LHCN-M2 (cell line): ENCODE measurements around the gene FTSJ3. TPM values are rescaled to one million over a fixed set of nuclear protein-coding genes. Genes with fewer than 3 reads are reported as not detected.
A peak's percentile ranks its signal among the peaks of the same experiment; 100 is the strongest.
"Not testable (repeated sequence)": the region's sequence is repeated elsewhere in the genome, so short reads cannot be mapped to it uniquely, and the experiment has no call there.

ENCODE experiments used
- DNase-seq: peaks from one replicate; pipeline ENCODE4 v3.0.0-alpha.2; 2012; ENCODE audit warnings: low read depth
- polyA plus RNA-seq: library from polyadenylated mRNA; unstranded; fragments of >200 nt; gene quantifications from one replicate; pipeline ENCODE4 v1.2.1, GENCODE V29; 2012; ENCODE audit warnings: missing spikeins
- total RNA-seq: library from RNA; depleted of rRNA; stranded (reverse); fragments of >200 nt; gene quantifications from 2 replicates; pipeline ENCODE4 v1.2.3, GENCODE V29; 2014; rRNA removed

FTSJ3 gene, protein sequence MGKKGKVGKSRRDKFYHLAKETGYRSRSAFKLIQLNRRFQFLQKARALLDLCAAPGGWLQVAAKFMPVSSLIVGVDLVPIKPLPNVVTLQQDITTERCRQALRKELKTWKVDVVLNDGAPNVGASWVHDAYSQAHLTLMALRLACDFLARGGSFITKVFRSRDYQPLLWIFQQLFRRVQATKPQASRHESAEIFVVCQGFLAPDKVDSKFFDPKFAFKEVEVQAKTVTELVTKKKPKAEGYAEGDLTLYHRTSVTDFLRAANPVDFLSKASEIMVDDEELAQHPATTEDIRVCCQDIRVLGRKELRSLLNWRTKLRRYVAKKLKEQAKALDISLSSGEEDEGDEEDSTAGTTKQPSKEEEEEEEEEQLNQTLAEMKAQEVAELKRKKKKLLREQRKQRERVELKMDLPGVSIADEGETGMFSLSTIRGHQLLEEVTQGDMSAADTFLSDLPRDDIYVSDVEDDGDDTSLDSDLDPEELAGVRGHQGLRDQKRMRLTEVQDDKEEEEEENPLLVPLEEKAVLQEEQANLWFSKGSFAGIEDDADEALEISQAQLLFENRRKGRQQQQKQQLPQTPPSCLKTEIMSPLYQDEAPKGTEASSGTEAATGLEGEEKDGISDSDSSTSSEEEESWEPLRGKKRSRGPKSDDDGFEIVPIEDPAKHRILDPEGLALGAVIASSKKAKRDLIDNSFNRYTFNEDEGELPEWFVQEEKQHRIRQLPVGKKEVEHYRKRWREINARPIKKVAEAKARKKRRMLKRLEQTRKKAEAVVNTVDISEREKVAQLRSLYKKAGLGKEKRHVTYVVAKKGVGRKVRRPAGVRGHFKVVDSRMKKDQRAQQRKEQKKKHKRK
- total RNA-seq: 39.1 and 44.3 TPM in 2 replicates
- 29.7 TPM for polyA plus RNA-seq

DNA sequence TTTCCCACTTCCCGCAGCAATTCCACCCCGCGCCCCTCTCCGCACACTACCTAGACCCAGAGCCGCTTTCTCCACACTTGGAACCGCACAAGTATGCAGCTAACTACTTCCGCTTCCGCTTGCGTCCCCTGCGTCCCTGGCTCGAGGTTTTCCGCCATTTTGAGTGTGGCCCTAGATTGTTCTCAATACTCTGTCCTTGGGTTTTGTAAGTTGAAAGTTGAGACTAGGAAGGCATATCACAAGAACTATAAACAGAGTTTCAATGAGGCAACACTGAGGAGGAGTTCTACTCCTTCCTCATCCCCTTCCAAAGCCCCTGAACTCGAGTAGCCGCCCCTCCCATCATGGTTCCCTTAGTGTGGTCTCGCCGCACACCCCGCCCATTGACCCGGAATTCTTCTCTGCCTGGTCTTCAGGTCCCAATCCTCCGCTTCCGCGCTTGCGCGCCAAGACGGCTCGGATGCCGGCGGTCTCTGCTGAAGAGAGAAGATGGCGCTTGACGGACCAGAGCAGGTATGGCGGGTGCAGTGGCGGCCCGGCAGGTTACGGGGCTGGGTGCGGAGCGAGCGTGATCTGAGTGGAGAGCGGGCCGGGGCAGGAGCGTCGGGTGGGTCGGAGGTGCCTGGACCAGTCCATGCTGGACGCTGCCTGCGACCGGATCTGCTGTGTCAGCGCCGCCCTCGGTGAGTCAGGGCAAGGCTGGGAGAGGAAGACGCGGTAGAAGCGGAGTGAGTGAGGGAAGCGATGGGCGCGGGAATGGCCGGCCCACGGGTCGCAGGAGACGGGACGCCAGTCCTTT lies at the start of gene FTSJ3, which contains the start of gene PSMC5:
TSS of gene FTSJ3 (minus strand) at position 662 of the 799 bp plus-strand sequence. CDS start 761 bp downstream, outside the sequence.
TSS of gene PSMC5 (plus strand) at position 430 of the 799 bp plus-strand sequence. CDS start at position 490, 60 bp downstream.
- DNase-seq: peak; percentile 93

DNA sequence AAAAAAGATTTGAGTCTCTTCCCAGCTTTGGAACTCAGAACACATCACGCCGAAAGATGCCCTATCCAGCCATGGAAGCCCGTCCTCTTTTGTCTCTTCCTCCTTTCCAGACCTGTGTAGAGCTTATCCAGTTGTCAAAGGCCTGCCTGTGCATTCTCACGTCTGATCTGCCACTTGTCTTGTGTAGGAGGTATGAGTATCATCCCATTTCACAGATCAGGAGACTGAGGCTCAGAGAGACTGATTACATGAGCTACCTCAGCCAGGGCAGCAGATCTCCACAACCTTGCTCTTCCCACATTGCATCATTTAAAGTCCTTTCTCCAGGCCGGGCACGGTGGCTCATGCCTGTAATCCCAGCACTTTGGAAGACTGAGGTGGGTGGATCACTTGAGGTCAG lies 47.2 kb upstream of the FTSJ3 start:
- not testable (repeated sequence) for DNase-seq

DNA sequence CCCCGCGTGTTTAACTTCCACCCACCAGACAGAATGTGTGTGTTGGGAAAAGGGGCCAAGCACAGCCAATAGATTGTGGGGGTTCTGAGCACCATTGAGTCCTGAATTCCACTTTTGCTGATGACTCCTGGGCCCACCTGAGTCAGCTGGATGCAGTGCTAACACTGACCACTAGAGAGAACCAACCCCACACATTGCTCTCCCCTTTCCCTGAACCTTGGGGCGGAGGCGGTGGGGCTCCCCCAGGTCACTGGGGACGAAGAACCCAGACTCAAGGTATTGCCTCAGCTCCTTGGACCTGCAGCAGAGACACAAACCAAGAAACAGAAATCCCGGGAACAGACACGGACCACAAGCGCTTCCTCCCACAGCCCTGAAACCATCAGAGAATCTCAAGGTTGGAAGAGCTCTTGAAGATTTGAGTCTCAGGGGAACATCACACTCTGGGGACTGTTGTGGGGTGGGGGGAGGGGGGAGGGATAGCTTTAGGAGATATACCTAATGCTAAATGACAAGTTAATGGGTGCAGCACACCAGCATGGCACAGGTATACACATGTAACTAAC lies 46.7 kb upstream of the FTSJ3 start:
- DNase-seq: not testable (repeated sequence)

DNA sequence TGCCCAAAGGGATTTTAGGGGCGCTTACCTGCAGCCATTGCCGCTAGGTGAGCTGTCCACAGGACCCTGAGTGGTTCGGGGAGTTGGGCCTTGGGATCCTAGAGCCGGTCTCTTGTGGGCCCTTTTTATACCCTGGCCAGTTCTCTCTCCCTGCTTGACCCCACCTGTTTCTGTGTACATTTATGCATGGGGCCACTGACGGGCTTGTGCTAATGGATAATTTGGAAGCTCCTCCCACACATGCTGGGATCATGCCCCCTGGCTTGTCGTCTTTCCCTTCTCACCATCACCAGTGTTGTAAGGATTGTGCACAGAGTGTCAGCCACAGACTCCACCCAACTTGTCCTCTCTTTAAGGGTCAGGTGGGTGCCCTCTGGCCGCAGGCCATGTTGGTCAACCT lies 46.1 kb upstream of the FTSJ3 start, which contains the start of gene CSH2:
TSS of gene CSH2 (minus strand) at position 101 of the 400 bp plus-strand sequence. CDS start at position 38, 63 bp downstream.
- not testable (repeated sequence) for DNase-seq

DNA sequence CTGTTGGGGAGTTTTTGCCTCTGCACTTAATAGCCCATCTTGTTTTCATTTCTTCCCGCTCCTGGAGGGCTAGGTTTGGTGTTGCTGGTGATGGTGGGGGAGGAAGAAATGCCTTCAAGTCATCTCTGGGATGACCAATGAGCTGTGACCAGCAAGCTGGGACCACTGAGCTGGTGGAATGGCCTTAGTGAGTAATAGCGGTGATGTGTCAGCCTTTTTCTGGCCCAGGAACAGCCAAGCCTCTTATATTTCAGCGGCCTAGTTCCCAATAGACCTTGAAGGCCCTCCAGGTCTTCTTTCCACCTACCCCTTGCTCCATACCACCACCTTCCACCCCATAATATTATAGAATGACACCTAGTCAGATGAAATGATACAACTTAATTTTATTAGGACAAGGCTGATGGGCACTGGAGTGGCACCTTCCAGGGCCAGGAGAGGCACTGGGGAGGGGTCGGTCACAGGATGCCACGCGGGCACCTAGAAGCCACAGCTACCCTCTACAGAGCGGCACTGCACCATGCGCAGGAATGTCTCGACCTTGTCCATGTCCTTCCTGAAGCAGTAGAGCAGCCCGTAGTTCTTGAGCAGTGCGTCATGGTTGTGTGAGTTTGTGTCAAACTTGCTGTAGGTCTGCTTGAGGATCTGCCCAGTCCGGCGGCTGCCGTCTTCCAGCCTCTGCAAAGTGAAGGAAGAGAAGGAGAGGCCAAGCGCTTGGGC lies 44.3 kb upstream of the FTSJ3 start:
- not testable (repeated sequence) for DNase-seq

DNA sequence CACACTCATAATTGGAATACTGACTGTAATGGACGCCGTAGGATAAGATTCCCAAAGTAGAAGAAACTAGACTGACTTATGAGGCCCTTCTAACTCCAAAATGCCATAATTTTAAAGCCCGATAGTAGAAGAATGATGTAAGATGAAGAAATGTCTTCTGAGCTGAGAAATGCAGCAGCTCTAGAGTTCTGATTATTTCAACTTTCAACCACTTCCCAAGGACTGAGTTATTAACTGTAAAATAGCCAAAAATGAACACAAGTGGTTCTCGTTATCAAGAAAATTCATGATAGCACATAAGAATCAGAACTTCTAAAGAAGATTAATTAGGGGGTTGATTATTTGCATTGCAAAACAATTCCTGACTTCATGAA lies 42.8 kb upstream of the FTSJ3 start:
- not testable (repeated sequence) for DNase-seq

DNA sequence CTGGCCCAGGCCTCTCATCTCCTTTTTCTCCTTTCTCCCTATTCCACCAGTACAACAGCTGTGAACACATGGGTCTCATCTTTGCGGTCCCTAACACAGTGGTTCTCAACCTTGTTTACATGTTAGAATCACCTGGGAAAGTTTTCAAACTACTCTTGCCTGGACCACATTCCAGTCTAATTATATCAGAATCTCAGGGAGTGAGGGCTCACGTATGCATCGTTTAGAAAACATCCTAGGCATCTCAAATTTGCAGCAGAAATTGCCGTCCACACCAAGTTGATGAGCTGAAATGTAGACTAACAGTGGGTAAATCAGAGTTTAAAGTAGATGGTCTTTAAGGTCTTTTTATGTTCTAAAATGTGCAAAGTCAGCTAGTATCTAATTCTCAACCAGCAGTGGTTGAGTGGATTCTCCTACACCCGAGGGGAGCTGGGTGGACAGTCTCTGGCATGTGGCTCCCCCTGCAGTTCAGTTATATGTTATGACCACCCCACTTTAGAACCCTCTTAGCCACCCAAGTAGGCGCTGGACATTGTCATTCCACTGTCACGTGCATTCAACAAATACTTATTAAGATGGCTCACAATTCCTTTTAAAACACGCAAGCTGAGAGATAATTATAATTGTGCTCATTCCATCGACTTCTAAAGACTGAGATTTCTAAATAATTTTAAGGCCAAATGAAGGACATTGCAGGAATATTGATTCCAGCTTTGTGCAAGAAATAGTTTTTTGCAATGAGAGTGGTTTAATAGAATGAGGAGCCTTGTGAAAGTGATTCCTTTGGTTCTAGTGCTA lies 42.2 kb upstream of the FTSJ3 start:
- DNase-seq: peak; percentile 59

DNA sequence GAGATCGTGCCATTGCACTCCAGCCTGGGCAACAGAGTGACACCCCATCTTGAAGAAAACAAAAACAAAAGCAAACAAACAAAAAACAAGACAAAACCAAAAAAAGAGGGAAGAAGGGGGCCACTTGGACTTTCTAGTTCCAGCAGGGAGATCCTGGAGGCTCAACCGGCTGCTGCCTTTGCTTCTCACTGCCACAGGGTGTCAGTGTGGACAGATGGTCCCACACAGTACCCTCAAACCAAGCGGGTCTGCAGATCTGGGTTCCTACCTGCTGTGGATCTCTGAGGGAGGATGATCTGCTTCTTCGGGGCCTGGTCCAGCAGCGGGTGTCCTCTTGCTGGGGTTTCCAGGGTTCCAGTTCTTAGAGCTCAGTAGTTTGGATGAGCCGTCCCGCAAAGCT lies 39.2 kb upstream of the FTSJ3 start:
- DNase-seq: not testable (repeated sequence)

DNA sequence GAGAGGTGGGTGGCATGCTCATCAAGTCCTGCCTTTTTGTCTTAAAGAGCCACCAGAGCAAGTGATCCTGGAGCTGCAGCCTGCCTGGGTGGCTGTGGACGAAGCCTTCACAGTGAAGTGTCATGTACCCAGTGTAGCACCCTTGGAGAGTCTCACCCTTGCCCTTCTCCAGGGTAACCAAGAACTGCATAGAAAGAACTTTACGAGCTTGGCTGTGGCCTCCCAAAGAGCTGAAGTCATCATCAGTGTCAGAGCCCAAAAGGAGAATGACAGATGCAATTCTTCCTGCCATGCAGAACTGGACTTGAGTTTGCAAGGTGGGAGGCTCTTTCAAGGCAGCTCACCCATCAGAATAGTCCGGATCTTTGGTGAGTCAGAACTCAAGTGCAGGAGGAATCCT lies 31.8 kb upstream of the FTSJ3 start:
- DNase-seq: no peak

DNA sequence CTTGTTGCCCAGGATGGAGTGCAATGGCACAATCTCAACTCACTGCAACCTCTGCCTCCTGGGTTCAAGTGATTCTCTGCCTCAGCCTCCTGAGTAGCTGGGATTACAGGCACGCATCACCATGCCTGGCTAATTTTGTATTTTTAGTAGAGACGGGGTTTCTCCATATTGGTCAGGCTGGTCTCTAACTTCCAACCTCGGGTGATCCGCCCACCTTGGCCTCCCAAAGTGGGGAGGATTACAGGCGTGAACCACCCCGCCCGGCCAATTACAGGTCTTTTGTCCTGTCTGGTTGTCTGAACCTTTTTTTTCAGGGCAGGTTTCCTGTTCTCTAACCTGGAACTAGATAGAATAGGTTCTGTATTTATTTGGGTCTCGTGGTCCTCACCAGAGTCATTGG lies 29.0 kb upstream of the FTSJ3 start:
- DNase-seq: not testable (repeated sequence)

DNA sequence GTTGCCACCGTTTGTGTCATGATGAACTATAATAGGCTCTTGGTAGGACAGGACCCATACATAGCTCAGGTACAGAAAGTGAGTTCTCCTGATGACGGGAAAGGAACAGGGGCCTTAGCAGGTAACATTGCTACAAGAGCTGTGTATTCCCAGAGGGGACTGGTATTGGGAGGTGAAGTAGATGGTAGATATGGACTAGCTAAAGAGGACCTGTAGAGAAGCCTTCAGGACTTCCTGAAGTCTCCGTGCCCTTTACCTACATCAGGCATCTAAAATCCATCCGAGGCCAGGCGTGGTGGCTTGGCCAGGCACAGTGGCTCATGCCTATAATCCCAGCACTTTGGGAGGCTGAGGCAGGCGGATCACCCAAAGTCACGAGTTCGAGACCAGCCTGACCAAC lies 27.7 kb upstream of the FTSJ3 start:
- no peak for DNase-seq

DNA sequence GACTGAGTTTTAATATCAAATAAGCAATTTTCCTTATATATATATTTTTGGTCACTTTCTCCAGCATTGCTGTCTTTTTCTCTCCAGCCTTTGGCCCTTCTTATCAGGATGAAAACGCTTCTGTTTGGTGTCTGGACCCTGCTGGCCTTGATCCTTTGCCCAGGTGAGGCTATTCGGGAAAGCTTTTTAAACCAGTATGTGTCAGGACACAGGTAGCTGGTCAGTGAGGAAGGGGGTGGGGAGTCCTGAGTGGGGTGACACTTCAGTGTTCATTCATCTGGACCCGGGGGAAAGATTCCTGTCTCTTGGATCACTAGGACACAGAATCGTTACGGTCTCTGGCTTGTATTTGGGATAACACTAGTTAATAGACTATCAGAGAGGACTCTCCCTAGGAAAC lies 27.2 kb upstream of the FTSJ3 start:
- DNase-seq: no peak

DNA sequence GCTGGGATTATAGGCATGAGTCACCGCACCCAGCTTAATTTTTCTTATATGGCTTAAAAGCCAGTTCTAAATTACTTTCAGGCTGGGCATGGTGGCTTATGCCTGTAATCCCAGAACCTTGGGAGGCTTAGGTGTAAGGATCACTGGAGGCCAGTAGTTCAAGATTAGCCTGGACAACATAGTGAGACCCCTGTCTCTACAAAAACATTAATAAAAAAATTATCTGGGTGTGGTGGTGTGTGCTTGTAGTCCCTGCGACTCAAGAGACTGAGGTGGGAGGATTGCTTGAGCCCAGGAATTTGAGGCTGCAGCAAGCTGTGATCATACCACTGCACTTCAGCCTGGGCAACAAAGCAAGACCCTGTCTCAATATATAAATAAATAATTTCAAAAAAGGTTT lies 25.8 kb upstream of the FTSJ3 start:
- no peak for DNase-seq

DNA sequence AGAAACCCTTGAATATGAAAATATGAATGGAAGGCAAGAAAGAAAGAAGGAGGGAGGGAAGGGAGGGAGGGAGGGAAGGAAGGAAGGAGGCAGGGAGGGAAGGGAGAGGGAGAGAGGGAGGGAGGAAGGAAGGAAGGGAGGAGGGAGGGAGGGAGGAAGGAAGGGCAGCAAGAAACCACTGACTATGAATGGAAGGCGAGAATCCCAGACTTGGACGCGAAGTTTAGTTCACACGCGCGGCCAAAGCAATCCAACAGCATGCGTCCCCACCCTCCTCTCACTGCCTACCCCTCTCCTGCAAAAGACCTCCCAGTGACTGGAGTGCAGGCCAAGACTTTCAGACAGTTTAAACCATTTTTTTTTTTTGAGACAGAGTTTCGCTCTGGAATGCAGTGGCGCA lies 22.9 kb upstream of the FTSJ3 start:
- no peak for DNase-seq

DNA sequence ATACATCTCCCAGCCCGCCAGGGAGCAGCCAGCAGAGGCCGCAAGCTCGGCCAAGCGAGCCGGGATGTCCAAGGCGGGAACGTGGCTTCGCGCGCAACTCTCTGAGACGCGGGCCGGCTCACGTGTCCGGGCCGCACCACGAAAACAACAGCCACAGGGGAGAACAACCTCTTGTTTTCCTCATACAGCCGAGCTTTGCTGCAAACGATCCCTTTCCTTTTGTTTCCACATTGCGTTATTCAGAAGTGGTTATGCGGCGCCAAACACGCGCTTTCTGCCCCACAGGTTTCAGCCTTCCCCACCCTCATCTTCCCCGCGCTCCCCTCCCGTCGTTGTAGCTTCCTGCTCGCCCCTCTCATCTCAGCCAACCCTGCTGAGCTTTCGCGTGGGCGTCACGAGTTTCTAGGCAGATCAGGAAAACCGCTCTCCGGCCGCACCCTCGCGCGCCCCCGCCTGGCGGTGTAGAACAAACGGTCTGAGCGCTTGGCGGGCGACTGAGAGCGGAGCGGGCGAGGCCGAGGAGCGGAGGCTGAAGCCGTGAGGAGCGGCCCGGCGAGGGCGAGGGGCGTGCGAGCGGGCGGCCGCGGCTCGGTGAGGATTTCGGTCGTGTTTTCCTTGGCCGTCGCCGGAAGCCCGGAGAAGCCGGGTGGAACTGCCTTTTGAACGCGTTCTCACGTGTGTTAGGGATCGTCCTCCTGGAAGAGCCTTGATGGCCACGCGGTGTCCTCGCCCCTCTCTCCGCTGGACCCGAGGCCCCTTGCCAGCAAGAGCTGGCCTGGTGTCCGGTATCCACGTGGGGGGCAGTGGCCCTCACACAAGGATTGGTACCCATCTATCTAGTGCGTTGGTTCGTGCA lies 21.6 kb upstream of the FTSJ3 start:
- DNase-seq: peak; percentile 74

DNA sequence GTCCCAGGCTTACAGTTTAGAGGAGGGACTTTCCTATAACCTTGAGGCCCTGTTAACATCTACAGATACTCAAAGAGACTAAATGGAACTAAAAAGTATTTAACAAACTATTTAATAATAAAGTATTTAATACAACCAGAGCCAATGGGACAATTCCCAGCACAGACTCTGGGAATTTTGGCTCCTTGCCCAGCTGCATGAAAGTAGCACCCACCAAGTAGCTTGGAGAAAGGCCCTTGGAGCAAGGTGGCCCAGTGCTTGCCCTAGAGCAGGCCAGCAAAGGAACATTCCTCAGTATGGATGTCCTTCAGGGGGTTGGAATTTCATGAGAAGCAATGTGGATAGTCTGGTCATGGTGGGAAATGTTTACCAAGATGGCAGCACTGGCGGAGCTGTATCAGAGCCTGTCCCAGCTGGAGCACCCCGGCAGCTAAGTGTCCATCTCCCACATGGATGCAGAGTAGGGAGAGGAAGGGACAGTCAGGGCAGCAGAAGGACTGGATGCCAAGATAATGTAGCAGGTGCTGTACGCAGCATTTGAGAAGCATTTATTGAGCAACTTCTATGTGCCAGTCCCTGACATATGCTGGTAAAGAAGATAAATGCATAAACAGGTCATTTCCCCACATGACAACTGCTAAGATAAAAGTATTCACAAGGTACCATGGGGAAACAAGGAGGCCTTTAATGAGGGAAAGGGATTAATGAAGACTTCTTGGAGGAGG lies 20.2 kb upstream of the FTSJ3 start:
- no peak for DNase-seq

DNA sequence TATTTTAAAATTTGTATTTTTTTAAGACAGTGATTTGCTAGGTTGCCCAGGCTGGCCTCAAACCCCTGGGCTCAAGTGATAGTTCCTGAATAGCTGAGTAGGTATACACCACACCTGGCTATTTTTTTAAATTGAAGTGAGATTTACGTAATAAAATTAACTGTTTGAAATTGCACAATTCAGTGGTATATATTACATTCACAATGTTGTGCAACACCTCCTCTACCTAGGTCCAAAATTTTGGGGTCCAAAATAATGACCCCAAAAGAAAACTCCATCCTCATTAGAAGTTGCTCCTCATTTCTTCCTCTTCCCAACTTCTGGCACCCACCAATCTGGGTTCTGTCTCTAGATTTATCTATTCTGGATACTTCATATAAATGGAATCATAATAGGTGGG lies 18.0 kb upstream of the FTSJ3 start:
- DNase-seq: no peak
